MV-4-11 (cell line): ENCODE measurements around the gene COMP.

Experiments used
- DNase-seq: peaks from one replicate; lab custom pipeline; 2025; lab: John Stamatoyannopoulos, UW

The COMP gene

DNA sequence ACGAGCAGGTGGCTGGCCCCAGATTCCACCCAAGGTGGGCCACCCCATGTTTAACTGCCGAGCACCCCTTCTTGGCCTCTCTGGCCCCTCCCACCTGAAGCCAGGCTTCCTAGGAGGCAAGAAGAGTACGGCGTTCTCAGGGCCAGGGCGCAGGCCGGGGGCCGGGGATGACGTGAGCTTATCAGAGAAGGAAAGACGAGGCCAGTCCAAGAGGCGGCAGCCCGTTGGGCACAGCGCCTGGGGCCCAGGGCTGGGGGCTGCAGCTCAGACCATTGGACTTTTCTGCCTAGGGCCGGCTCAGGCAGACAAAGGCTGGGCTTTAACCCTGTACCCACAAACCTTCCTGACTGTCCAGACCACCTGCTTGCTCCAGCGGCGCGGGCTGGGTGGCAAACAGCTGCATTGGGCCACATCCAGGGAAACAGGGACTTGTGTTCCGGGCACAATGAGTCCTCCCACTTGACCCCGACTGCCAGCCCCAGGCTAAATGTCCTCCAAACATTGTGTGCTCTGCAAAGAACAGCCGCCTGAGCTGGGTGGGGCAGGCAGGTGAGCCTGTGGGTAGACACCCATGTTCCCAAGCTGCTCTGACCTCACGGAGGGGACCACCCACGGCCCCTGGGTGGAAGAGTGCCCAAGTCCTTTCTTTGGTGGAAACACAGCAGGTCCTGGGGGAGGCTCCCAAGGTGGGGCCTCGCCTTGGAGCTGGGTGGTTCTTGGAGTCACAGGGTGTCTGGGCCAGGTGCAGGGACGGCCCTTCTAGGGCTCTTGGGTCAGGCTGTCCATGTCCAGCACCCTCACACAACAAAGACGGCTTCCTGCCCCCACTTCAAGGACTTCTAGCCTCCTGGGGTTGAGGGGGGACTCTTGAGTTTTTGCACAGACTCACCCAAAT is 21.9 kb downstream of the COMP start:
- no peak for DNase-seq

DNA sequence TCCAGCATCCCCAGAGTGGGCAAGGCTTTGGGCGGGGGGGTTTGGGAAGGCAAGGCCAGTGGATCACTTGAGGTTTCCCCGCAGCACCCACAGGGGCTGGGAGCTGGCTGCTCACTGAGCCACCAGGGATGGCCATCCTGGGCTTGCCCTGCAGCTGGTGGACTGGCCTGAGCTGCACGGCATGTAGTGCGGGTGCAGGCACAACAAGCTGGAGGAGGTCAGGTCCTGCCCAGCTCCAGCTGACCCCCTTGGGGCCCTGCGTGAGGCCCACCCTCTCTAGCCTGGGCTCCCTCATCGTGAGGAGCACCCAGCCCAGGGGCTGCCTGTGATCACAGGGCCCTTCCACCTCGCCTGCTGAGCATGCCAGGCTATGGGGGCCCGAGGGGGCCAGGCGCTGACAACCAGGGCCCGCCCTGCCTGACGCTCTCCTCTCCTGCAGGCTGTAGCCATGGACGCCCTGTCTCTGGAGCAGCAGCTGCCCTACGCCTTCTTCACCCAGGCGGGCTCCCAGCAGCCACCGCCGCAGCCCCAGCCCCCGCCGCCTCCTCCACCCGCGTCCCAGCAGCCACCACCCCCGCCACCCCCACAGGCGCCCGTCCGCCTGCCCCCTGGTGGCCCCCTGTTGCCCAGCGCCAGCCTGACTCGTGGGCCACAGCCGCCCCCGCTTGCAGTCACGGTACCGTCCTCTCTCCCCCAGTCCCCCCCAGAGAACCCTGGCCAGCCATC is 22.9 kb downstream of the COMP start:
- no peak for DNase-seq

DNA sequence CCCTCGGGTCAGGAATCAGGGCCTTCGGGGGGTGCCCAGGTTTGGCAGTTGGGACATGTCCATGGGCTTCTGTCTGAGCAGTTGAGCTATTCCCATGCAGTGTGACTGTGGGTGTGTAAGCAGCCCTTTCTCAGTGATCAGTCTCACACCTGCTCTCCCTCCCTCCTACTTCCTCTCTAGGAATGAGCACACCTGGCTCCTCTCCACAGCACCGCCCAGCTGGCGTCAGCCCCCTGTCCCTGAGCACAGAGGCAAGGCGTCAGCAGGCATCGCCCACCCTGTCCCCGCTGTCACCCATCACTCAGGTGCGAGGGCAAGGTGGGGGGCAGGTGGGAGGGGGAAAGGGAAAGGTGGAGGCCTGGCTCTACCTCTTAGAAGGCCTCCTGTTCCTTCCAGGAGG is 25.9 kb downstream of the COMP start:
- no peak for DNase-seq

DNA sequence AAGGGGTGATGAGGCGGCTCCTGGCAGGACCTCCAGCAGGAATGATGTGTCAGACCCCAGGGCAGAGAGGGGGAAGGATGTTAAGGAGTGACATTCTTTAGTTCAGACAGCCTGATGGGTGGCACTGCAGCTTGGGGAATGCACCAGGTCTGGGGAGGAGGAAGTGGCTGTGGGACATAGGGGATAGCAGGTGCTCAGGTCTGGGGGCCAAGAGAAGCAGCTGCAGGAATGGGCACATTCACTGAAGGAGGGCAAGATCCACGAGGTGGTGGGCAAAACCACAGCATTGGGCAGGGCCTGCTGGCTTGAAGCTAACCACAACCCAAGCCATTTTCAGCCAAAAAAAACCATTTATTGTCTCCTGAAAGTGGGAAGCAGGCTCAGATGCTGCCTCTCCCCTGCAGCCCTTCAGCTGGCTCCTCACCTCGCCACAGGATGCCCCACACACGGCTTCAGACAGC is 26.5 kb downstream of the COMP start:
- peak; percentile 47 for DNase-seq

DNA sequence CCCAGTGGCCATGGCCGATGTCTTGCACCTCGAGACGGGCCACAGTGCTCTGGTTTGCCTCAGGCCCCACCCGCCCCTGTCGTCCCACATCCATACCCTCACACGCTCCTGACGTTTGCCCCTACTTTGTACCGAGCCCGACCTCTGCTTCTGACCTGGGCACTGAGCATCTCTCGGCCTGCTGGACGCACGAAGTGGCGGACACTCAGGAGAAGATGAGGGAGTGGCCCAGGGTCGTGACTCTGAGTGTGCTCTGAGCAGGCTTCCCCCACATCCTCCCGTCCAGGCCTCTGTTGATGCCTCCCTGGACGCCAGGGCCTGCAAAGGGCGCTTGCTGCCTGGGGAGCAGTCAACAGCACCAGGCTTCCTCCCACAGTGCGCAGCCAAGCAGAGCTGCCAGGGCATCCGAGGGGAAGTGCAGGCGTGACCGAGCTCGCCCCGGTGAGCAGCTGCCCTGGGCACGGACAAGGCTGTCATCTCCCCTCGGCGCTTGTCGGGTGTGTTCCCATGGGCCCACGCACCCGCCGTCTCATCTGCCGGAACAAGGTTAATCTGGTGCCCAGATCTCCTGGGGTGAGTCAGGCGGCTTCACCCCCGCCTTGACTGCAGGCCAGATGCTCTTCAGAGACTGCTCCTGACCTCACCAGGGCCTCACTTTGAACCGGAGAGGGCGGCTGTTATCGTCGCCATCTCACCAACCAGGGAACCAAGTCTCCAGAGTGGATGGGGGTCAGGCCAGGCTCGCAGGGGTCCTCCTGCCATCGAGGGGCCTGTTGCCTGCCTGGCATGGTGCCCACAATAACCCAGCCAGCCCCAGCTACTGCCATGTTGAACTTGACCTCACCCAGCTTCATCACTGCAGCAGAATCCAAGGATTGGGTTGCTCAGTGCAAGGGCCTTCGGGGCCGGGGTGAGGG is 27.2 kb downstream of the COMP start:
- DNase-seq, result peak; percentile 62

DNA sequence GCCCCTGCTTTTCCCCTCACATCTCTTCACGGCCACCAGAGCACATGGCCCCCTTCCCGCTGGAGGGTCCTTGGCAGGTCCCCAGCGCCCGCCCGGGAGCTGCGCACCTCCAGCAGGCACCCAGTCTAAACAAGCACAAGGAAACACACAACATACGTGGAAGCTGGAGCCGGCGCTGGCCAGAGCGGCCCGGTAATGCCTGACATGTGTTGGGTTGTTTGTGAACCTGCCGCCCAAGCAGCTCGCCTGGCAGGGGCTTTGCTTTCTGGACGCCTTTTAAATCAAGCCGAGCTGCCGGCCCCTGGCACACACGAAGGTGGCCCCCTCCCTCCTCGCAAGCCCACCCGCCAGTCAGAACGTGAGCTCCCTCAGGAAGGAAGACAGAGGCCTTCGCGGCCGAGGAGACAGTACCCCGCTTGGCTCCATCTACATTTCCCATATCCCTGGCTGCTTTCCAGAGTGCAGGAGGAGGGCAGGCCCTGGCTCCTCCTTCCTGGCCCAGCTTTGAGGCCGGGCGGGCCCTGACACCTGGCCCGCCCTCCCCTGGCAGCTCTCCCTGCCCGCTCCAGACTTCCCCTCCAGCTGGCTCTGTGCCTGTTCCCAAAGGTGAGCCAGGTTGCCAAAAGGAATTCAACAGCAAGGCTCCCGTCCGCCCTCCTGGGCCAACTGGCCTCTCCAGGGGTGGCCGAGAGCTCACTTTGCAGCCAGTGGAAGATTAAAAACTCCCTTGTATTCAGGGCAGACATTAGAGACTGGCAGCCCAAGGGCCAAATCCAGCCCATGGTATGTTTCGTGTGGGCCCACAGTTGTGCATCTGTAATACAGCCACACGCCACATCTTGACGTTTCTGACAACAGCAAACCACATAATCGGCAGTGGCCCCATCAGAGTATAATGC is 28.7 kb downstream of the COMP start:
- DNase-seq, result peak; percentile 36

DNA sequence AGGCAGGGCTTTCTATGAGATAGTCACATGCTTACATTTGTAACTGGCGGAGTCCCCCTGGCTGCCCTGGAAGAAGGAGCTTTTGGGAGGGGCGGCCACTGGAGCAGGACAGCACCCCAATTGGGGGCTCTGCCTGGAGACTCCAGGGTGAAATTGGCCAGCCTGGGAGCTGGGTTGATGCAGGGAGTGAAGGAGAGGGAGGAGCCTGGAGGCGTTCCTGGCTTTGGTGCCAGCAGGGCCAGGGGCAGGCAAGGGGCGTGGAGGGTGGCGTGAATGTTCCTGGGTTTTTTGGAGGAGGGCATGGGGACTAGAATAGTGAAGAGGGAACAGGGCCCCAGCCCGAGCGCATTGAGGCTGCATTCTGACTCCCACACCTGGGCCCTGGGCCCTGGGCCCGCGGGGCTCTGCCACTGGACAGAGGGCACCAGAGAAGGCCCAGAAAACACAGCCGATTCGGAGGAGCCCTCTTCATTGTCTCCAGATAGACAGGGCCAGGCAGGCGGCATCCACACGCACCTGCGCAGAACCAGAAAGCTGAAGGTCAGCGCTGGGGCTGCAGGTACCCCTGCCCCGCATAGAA is 29.5 kb downstream of the COMP start:
- DNase-seq, result no peak

DNA sequence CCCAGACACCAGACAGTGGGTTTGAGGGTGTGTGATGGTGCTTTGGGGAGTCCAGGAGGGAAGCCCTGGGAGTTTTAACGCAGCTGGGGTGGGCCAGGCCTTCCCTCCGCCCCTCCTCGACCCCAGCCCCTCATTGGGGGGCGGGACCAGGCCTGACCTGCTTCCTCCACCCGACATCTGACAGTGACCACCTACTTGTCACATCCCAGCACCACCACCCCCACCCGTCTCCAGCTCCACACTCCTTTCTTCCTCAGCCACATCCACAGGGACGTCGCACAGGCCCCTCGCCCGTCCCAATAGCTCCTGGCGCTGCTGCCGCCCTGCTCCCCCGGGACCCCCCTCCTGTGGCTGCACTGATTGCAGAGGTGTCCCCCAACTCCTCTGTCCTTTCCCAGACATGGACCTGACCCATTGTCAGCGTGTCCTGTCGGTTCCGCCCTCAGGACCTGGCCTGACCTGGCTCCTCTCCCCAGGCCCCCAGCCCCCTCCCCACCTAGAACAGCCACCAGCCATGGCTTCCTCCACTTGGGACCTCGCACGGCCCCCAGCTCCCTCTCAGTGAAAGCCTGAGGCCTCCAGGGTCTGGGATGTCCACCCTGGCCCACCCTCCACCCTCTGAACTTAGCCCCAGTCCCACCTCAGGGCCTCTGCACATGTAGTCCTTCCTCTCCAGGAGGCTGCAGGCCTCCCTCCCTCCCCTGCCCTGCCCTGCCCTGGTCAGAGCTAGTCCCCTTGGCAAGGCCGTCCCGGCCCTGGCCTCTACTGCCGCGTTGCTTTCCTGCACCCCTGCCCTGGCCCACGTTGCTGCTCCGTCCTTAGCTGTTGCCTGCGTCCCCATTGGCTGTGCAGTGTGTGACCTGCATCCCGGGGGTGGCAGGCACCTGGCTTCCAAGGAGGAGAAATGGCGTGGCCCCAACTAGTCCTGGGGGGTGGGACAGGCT is 30.4 kb downstream of the COMP start:
- DNase-seq, result no peak

DNA sequence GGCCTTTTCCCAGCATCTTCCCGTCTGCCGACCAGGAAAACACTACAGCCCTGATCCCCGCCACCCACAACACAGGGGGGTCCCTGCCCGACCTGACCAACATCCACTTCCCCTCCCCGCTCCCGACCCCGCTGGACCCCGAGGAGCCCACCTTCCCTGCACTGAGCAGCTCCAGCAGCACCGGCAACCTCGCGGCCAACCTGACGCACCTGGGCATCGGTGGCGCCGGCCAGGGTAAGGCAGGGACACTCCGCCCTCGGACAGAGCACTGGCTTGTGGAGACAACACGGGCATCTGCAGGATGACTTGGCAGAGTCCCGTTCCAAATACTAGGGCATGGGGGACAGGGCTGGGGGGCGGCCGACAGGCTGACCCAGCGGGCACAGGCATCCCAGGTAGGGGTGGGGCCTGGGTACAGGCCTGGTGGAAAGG is 31.1 kb downstream of the COMP start:
- no peak for DNase-seq

DNA sequence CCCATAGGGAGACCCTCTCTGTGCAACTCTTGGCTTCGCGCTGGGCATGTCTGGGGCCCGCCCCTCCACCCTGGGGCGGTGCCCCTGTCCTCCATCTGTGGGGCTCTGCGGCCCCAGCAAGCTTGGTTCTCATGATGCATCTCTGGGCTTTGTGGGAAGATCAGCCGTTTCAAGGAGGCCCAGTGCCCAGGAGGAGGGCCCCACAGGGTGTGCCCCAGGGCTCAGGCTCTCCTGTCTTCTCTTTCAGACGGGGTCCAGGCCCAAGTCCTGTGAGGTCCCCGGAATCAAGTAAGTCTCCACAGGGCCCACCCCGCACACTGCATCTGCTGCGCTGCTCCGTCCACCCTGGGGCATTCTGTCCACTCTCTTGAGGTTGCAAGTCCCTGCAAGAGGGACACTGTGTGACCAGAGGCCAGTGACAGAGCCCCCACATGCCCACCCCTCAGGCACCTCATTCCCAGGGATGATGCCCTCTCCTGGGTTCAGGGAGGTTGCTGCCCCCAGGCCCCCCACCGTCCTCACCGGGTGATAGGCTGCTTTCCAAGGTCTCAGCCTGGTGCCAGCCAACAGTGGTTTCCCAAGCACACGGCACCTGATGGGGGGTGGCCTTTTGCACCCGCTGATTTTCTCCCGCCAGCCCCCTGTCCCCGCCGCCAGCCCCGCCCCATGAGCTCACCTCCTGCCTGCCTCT is 31.7 kb downstream of the COMP start:
- no peak for DNase-seq

DNA sequence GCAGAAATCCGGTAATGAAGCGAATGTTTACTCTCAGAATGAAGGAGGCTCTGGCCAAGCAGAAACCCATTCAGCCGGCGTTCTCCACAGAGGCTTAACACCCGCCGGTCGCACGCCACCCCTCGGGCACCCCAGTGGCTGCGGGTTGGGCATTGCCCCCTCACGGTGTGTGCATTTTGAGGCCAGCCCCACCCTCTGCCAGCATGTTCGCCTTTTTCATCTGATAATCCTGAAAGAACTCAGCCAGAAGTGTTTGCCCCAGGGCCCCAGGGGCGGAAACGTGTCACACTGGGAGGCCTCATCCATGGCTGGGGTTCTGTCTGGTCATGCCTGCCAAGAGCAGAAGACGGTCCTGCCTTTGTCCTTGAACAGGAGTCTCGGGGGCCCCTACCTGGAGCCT is 34.2 kb downstream of the COMP start:
- no peak for DNase-seq

DNA sequence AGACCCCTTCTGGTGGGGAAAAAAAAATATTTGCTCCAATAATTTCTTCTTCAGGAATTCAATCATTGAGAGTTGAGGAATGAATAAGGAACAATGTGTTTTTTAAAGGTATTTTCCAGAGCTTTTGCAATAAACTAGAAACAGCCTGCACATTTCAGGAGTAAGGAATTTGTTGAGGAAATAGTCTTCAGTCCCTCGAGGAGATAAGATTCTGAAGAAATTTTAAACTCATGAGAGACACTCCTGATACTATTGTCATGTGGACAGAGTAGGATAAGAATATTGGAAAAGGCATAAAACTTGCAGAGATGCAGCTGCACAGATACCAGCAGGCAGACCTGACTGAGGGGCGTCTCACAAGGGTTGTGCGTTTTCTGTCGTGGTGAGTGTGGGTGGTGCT is 36.6 kb downstream of the COMP start:
- DNase-seq, result no peak

DNA sequence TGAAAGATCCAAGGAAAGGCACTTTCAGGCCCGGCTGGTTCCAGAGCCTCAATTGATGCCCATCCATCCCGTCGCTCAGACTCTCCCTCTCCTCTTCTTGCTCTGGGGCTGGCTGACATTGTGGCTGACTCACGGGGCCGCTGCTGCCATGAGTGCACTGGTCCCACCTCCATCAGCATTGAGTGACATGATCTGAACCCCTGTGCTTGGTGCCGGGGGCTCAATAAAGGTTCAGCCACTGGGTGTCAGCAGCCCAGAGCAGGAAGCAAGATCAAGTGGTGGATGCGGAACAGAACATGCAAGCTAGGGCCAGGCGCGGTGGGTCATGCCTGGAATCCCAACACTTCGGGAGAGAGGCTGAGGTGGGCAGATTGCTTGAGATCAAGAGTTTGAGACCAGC is 39.5 kb downstream of the COMP start:
- DNase-seq, result no peak

DNA sequence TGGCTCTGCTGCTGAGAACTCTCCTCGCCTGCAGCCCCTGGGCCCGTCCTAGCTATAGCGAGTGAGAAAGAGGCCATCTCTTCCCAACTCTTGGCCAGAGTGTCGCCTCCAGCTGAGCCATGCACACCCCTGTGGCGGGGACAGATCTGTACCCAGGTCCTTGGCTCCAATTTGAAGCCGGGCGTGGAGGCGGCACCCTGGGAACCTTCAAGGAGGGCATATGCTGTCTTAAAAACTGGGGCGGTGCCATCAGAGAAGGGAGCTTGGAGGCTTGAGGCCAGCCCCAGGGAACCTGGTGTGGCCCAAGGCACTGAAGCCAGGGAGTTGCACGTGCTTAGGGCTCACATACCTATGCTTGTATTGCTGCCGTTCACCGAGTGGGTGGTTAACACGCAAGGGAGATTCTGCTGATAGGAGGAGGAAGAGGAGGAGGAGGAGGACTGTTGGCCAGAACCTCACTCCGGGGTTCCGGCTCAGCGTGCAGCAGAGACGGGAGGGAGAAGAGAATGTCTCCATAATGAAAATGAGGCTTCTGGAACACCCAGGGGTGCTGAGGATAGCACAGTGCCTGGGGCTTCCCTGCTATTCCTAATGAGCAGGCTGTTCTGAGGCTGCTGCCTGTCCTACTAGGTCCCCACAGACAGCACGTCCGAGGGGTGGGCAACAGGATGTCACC is 40.7 kb downstream of the COMP start:
- no peak for DNase-seq

DNA sequence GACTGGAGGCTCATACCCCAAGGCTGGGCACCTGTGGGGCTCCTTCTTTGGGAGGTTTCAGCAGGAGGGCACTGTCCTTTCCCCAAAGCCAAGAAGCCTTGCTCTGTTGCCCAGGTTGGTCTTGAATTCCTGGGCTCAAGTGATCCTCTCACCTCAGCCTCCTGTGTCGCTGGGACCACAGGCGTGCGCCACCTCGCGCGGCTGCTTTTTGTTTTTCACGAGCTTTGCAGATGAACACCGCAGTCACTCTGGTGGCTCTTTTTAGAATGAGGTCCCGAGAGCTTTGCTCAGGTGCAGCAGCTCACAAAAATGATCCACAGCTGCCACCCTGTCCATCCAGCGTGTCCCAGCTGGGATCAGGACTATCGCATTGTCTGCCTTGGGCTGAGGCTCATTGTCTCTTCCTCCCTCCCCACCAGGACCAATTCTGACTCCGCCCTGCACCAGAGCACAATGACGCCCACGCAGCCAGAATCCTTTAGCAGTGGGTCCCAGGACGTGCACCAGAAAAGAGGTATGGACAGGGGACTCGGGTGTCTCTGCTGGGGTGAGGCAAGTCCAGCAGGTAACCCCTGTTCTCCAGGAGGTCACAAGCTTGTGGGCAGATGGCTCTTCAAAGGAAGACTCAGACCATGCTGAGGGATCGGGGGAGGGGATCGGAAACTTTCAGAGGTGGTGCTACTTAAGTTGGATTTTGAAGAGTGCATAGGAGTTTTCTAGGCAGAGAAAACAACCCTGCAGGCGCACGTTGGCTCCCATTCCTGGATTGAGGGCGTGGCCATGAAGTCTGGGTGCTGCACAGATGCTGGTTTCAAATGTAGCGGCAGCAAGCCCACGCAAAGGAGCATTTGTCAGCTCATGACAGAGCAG is 41.5 kb downstream of the COMP start:
- DNase-seq, result no peak

DNA sequence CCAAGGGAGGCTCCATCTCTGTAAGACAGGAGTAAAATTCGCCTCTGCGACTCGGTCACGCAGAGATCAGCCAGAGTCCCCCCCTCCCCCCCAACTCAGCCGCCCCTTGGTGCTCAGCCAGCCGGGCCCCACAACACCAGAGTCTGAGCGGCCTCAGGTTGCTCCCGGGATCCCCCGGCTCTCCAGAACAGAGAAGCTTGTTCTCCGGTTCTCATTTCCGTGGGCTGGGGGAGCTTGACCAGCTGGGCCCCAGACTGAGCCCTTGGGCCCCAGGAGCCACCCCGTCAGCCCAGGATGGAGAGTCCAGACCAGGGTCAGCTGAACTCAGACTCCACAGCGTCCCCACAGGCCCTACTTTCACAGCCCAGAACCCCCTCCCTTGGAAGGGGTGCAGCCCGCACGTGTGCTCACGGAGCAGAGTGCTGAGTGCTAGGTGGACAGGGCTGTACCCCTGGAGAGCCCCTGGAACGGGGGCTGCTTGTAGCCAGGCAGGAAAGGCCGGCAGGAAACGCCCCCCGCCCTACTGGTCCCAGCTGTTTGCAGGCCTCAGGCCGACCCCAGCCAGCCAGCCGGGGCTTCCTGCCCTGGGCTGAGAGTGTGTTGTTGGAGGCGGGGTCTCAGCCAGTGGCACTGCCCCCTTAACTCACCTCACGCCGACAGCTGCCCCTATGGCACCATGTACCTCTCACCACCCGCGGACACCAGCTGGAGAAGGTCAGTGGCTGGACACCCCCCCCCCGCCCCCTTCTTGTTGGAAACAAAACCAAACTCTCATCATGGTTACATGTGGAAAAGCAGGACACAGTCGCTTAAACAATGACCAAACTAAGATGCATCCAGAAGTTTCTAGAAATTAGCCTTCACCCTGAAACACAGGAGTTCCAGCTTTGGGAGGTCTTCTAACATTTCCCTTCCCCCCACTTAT is 44.4 kb downstream of the COMP start:
- no peak for DNase-seq
